Fibroblast of lung (primary cell): ENCODE measurements around the gene TNFRSF18. TPM values are rescaled to one million over a fixed set of nuclear protein-coding genes. Genes with fewer than 3 reads are reported as not detected.

Source experiments
- DNase-seq, 2 donors: peaks; one replicate each; pipeline versions ENCODE4 v3.0.0 to v3.0.0-alpha.2; 2010; ENCODE audit warnings: low read depth in 2 of 2
- H2AFZ ChIP-seq: 2 replicates; pipeline ENCODE4 v1.5.1; 2012; ENCODE audit warnings: low read length, control low read depth, inconsistent platforms
- H3K27ac ChIP-seq: 2 replicates; pipeline ENCODE4 v1.5.1; 2011; ENCODE audit warnings: low read length, control low read depth; ENCODE audit not compliant: insufficient read depth
- H3K27me3 ChIP-seq: 2 replicates; pipeline ENCODE4 v1.5.1; 2011; ENCODE audit warnings: mild to moderate bottlenecking, low read length; ENCODE audit not compliant: control insufficient read depth, insufficient read depth
- H3K36me3 ChIP-seq: 2 replicates; pipeline ENCODE4 v1.5.1; 2011; ENCODE audit warnings: low read length; ENCODE audit not compliant: control insufficient read depth, insufficient read depth
- H3K4me1 ChIP-seq: 2 replicates; pipeline ENCODE4 v1.5.1; 2011; ENCODE audit warnings: low read length; ENCODE audit not compliant: control insufficient read depth, insufficient read depth; ENCODE audit errors: extremely low read depth
- H3K4me2 ChIP-seq: 2 replicates; pipeline ENCODE4 v1.5.1; 2011; ENCODE audit warnings: low read length, control low read depth; ENCODE audit not compliant: insufficient read depth; ENCODE audit errors: extremely low read depth
- H3K4me3 ChIP-seq, 4 experiments: fragments of 200-600 bp in 1 of 4; sonication (generic) in 1 of 4; replicated peaks in 1 of 4; 2 replicates each; pipeline ENCODE4 v1.5.1; 2011 to 2016; ENCODE audit warnings: low read length in 4 of 4, low read depth in 3 of 4, mild to moderate bottlenecking in 3 of 4, control low read depth in 2 of 4, inconsistent platforms in 1 of 4, mixed read lengths in 1 of 4; ENCODE audit not compliant: insufficient read depth in 1 of 4; ENCODE audit errors: control extremely low read depth in 1 of 4
- H3K79me2 ChIP-seq: 2 replicates; pipeline ENCODE4 v1.5.1; 2012; ENCODE audit warnings: mild to moderate bottlenecking, low read length, inconsistent platforms; ENCODE audit not compliant: control insufficient read depth, insufficient read depth
- H3K9ac ChIP-seq: 2 replicates; pipeline ENCODE4 v1.5.1; 2011; ENCODE audit warnings: mild to moderate bottlenecking, low read length, control low read depth; ENCODE audit not compliant: insufficient read depth
- H3K9me3 ChIP-seq: 2 replicates; pipeline ENCODE4 v1.5.1; 2012; ENCODE audit warnings: low read depth, low read length; ENCODE audit not compliant: control insufficient read depth, insufficient read depth
- H4K20me1 ChIP-seq: 2 replicates; pipeline ENCODE4 v1.5.1; 2011; ENCODE audit warnings: low read length; ENCODE audit not compliant: control insufficient read depth, insufficient read depth; ENCODE audit errors: extremely low read depth
- CTCF ChIP-seq, 2 donors: IDR thresholded peaks in 1 of 2; conservative IDR thresholded peaks in 1 of 2; 1 replicate in 1 of 2; 2 replicates in 1 of 2; pipeline ENCODE4 v1.5.1; 2011 to 2012; ENCODE audit warnings: low read length in 2 of 2, control low read depth in 1 of 2, inconsistent platforms in 1 of 2, low read depth in 1 of 2, mild to moderate bottlenecking in 1 of 2
- EZH2 ChIP-seq: IDR thresholded peaks from 2 replicates; pipeline ENCODE4 v1.5.1; 2012; ENCODE audit warnings: low read length, control low read depth, mild to moderate bottlenecking; ENCODE audit errors: missing control alignments
- polyA plus RNA-seq, 2 donors: library from polyadenylated mRNA; depleted of rRNA in 1 of 2; stranded (reverse) in 1 of 2; unstranded in 1 of 2; fragments of >200 nt; gene quantifications; 2 replicates each; pipeline ENCODE4 v1.2.1, GENCODE V29; 2011 to 2012; ENCODE audit warnings: missing spikeins in 1 of 2
- total RNA-seq: library from RNA; depleted of rRNA; stranded (reverse); fragments of >200 nt; gene quantifications from 2 replicates; pipeline ENCODE4 v1.2.1, GENCODE V29; 2014

The TNFRSF18 gene
- total and polyA plus RNA-seq, 2 donors (not counting 1 experiment from before 2014, with no cell fraction given), result 1.3 TPM; not detected in 1

- no peaks in the 10 kb centered on the region for H3K36me3 ChIP-seq
- no peaks in the 10 kb centered on the region for H3K9me3 ChIP-seq
- H3K9ac ChIP-seq, result no peak overlapping the region
- H3K27ac ChIP-seq, result no peak overlapping the region
- no peak for DNase-seq
- no peaks in the 10 kb centered on the region for H4K20me1 ChIP-seq
- no peak overlapping the region for H3K4me3 ChIP-seq
- H3K4me1 ChIP-seq, result no peaks in the 10 kb centered on the region
- peaks cover 3% of the 10 kb centered on the region for H3K27me3 ChIP-seq
- H3K4me2 ChIP-seq, result no peak overlapping the region
- TF ChIP-seq EZH2 (no peak), CTCF (conservative IDR thresholded peaks at IDR 0.05 in 1 of 2, IDR thresholded peaks at IDR 0.05 in 1 of 2; ENCODE audit: low read depth in 1 of 2, low read length in 2 of 2) (no peak)
- no peak overlapping the region for H2AFZ ChIP-seq
- no peaks in the 10 kb centered on the region for H3K79me2 ChIP-seq
Measured at GRCh38 chr1:1167398-1167821, 39.0 kb downstream of the TNFRSF18 start.

- Histone ChIP-seq H3K27ac (no peak overlapping the region), H3K36me3 (no peaks in the 10 kb centered on the region), H3K9ac (no peak overlapping the region), H4K20me1 (no peaks in the 10 kb centered on the region), H2AFZ (no peak overlapping the region), H3K9me3 (no peaks in the 10 kb centered on the region), H3K4me3 (no peak overlapping the region), H3K4me2 (no peak overlapping the region), H3K27me3 (peaks cover 3% of the 10 kb centered on the region), H3K4me1 (no peaks in the 10 kb centered on the region), H3K79me2 (no peaks in the 10 kb centered on the region)
- TF ChIP-seq EZH2, result no peak
- no peak for DNase-seq
Measured at GRCh38 chr1:1166642-1167397, 39.6 kb downstream of the TNFRSF18 start.

- H3K27ac ChIP-seq, result no peak overlapping the region
- H3K4me2 ChIP-seq, result no peak overlapping the region
Measured at GRCh38 chr1:1165900-1166421, 40.4 kb downstream of the TNFRSF18 start.

More at GRCh38 chr1:1165900-1166421, 40.4 kb downstream of the TNFRSF18 start:
- H3K9me3 ChIP-seq, result no peaks in the 10 kb centered on the region
- H2AFZ ChIP-seq, result no peak overlapping the region
- H3K9ac ChIP-seq, result no peak overlapping the region
- H3K27me3 ChIP-seq, result peaks cover 3% of the 10 kb centered on the region
- no peak overlapping the region for H3K4me3 ChIP-seq
- no peaks in the 10 kb centered on the region for H4K20me1 ChIP-seq
- DNase-seq, result no peak
- no peaks in the 10 kb centered on the region for H3K36me3 ChIP-seq
- no peaks in the 10 kb centered on the region for H3K4me1 ChIP-seq
- TF ChIP-seq EZH2 (no peak), CTCF (conservative IDR thresholded peaks at IDR 0.05 in 1 of 2, IDR thresholded peaks at IDR 0.05 in 1 of 2; ENCODE audit: low read depth in 1 of 2, low read length in 2 of 2) (no peak)
- H3K79me2 ChIP-seq, result no peaks in the 10 kb centered on the region
